ENCODE results near the gene NTS.

DNA sequence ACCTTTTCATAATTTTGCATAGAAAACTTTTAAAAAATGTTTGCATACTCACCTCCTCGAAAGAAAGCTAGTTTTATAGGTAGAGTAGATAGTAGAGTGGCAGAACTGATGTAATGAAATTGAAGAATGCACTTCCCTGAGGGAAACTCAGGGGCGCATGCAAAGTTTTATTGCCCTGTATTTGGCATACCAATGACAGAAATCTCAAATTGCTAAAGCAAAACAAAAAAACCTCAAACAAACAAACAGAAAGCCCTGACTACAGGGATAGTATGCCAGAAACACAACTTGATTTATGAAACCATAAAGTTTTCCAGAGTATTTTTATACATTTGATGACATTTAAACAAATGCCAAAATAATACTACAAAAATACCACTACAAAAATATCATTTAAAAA, 39.7 kb upstream of the NTS start:
- no peak for TF ChIP-seq GATA2 (IDR thresholded peaks at IDR 0.05; ENCODE audit: low read depth, low read length)
- no peak for TF ChIP-seq GATA3 (IDR thresholded peaks at IDR 0.05; ENCODE audit: low read depth, low read length)

Measured in SH-SY5Y (cell line).